ENCODE measurements around the gene ANP32E.
"Not testable (repeated sequence)": the region's sequence is repeated elsewhere in the genome, so short reads cannot be mapped to it uniquely, and the experiment has no call there.

Gene ANP32E

GRCh38 chr1:150186789-150187559 is 48.9 kb downstream of the ANP32E start:
- ChIA-PET POLR2A (interaction anchor here (0.6 to 1.2 kb wide), 5 partner anchors 21 to 300 kb away, joined by 3 to 6 read pairs (median 3); partner anchors contain the start of gene PLEKHO1), CTCF (interaction anchor here (0.7 to 21.0 kb wide), 24 partner anchors 9 to 299 kb away, joined by 3 to 239 read pairs (median 4); a partner anchor contains a TSS)
- Histone ChIP-seq H3K9me3 (ENCODE audit: control extremely low read depth in 1 of 5, control insufficient read depth in 4 of 5, insufficient read depth in 2 of 5, low read depth in 1 of 5, low read length in 4 of 5) (no peaks in the 10 kb centered on the region), H3K27ac (ENCODE audit: insufficient read depth in 1 of 2, low read depth in 1 of 2, low read length in 2 of 2, poor library complexity in 1 of 2, severe bottlenecking in 2 of 2) (peak overlapping the region; percentile 30 to 88), H3K36me3 (ENCODE audit: control insufficient read depth in 4 of 4, insufficient read depth in 4 of 4, low read length in 3 of 4) (no peaks in the 10 kb centered on the region), H3K4me1 (ENCODE audit: control extremely low read depth in 1 of 4, control insufficient read depth in 4 of 4, insufficient read depth in 4 of 4, low read length in 3 of 4) (peaks cover 2 to 12% (median 9%) of the 10 kb centered on the region in 4 experiments), H3K27me3 (replicated peaks in 2 of 5; ENCODE audit: control insufficient read depth in 4 of 5, insufficient read depth in 5 of 5, low read length in 4 of 5) (no peaks in the 10 kb centered on the region), H3K4me3 (ENCODE audit: control insufficient read depth in 1 of 7, extremely low read depth in 1 of 7, insufficient read depth in 4 of 7, low read depth in 2 of 7, low read length in 6 of 7) (peak overlapping the region in 6 of 7 experiments; percentile 2 to 80 (median 56))
- WGBS (ENCODE audit: insufficient coverage), result 0% methylated on average over 2 of the region's 10 CpGs
- peak; percentile 83 to 90 (median 88) for DNase-seq

DNA sequence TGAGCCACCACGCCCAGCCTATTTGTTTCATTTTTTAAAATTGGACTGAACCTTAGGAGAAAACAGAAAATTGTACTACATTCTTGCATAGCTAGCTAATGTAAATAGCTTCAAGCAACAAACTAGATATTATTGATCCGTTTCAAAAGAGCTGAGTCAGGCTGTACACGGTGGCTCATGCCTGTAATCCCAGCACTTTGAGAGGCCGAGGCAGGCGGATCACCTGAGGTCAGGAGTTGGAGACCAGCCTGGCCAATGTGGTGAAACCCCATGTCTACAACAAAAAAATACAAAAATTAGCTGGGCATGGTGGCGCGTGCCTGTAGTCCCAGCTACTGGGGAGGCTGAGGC is 49.5 kb downstream of the ANP32E start:
- H3K4me1 ChIP-seq (ENCODE audit: control extremely low read depth in 1 of 4, control insufficient read depth in 4 of 4, insufficient read depth in 4 of 4, low read length in 3 of 4), result peaks cover 2 to 12% (median 9%) of the 10 kb centered on the region in 4 experiments
- ChIA-PET POLR2A (interaction anchor here (0.6 to 1.2 kb wide), 2 partner anchors 20 to 26 kb away, joined by 3 read pairs; no protein-coding TSS in a partner anchor), CTCF (interaction anchor here (0.7 to 21.0 kb wide), 19 partner anchors 15 to 225 kb away, joined by 3 to 239 read pairs (median 5); no protein-coding TSS in a partner anchor)
- H3K36me3 ChIP-seq (ENCODE audit: control insufficient read depth in 4 of 4, insufficient read depth in 4 of 4, low read length in 3 of 4); H3K27me3 ChIP-seq (replicated peaks in 2 of 5; ENCODE audit: control insufficient read depth in 4 of 5, insufficient read depth in 5 of 5, low read length in 4 of 5); DNase-seq; H3K9me3 ChIP-seq (ENCODE audit: control extremely low read depth in 1 of 5, control insufficient read depth in 4 of 5, insufficient read depth in 2 of 5, low read depth in 1 of 5, low read length in 4 of 5): not testable (repeated sequence)
- peak overlapping the region in 4 of 7 experiments; percentile 50 to 80 (median 56) for H3K4me3 ChIP-seq (ENCODE audit: control insufficient read depth in 1 of 7, extremely low read depth in 1 of 7, insufficient read depth in 4 of 7, low read depth in 2 of 7, low read length in 6 of 7)
- peak overlapping the region in 1 of 2 experiments; percentile 88 for H3K27ac ChIP-seq (ENCODE audit: insufficient read depth in 1 of 2, low read depth in 1 of 2, low read length in 2 of 2, poor library complexity in 1 of 2, severe bottlenecking in 2 of 2)
- WGBS (ENCODE audit: insufficient coverage), result 86% methylated on average over 6 of the region's 7 CpGs

GRCh38 chr1:150185481-150185880 is 50.4 kb downstream of the ANP32E start:
- Histone ChIP-seq H3K27ac (ENCODE audit: insufficient read depth in 1 of 2, low read depth in 1 of 2, low read length in 2 of 2, poor library complexity in 1 of 2, severe bottlenecking in 2 of 2) (no peak overlapping the region), H3K36me3 (ENCODE audit: control insufficient read depth in 4 of 4, insufficient read depth in 4 of 4, low read length in 3 of 4) (no peaks in the 10 kb centered on the region), H3K9me3 (ENCODE audit: control extremely low read depth in 1 of 5, control insufficient read depth in 4 of 5, insufficient read depth in 2 of 5, low read depth in 1 of 5, low read length in 4 of 5) (no peaks in the 10 kb centered on the region), H3K4me1 (ENCODE audit: control extremely low read depth in 1 of 4, control insufficient read depth in 4 of 4, insufficient read depth in 4 of 4, low read length in 3 of 4) (peaks cover 2 to 16% (median 11%) of the 10 kb centered on the region in 4 experiments), H3K27me3 (replicated peaks in 2 of 5; ENCODE audit: control insufficient read depth in 4 of 5, insufficient read depth in 5 of 5, low read length in 4 of 5) (no peaks in the 10 kb centered on the region), H3K4me3 (ENCODE audit: control insufficient read depth in 1 of 7, extremely low read depth in 1 of 7, insufficient read depth in 4 of 7, low read depth in 2 of 7, low read length in 6 of 7) (no peak overlapping the region)
- ChIA-PET POLR2A (no interaction called here), CTCF (interaction anchor here (1.5 to 21.0 kb wide), 3 partner anchors 20 to 127 kb away, joined by 3 to 239 read pairs (median 4); no protein-coding TSS in a partner anchor)
- DNase-seq, result no peak
- 100% methylated on average over 5 of the region's 7 CpGs for WGBS (ENCODE audit: insufficient coverage)

DNA sequence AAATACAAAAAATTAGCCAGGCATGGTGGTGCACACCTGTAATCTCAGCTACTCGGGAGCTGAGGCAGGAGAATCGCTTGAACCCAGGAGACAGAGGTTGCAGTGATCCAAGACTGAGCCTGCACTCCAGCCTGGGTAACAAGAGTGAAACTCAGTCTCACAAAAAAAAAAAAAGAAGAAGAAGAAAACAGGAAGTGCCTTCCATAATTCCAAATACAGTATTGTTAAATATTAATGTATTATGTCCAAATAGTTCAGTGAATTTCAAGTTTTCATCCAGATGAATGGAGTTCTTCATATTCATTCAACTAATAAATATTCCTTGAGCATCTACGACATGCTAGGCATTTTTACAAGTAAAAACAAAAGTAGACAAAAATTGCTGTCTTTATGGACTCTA is 52.9 kb downstream of the ANP32E start:
- no peaks in the 10 kb centered on the region for H3K27me3 ChIP-seq (replicated peaks in 2 of 5; ENCODE audit: control insufficient read depth in 4 of 5, insufficient read depth in 5 of 5, low read length in 4 of 5)
- WGBS (ENCODE audit: insufficient coverage), result 100% methylated on average over 2 of the region's 3 CpGs
- no peaks in the 10 kb centered on the region for H3K9me3 ChIP-seq (ENCODE audit: control extremely low read depth in 1 of 5, control insufficient read depth in 4 of 5, insufficient read depth in 2 of 5, low read depth in 1 of 5, low read length in 4 of 5)
- DNase-seq, result no peak
- no peak overlapping the region for H3K27ac ChIP-seq (ENCODE audit: insufficient read depth in 1 of 2, low read depth in 1 of 2, low read length in 2 of 2, poor library complexity in 1 of 2, severe bottlenecking in 2 of 2)
- POLR2A ChIA-PET, result no interaction called here
- no peak overlapping the region for H3K4me3 ChIP-seq (ENCODE audit: control insufficient read depth in 1 of 7, extremely low read depth in 1 of 7, insufficient read depth in 4 of 7, low read depth in 2 of 7, low read length in 6 of 7)
- CTCF ChIA-PET, result interaction anchor here (1.1 to 21.0 kb wide), 3 partner anchors 17 to 110 kb away, joined by 3 to 239 read pairs (median 11); no protein-coding TSS in a partner anchor
- H3K4me1 ChIP-seq (ENCODE audit: control extremely low read depth in 1 of 4, control insufficient read depth in 4 of 4, insufficient read depth in 4 of 4, low read length in 3 of 4), result peaks cover 2 to 17% (median 11%) of the 10 kb centered on the region in 4 experiments
- H3K36me3 ChIP-seq (ENCODE audit: control insufficient read depth in 4 of 4, insufficient read depth in 4 of 4, low read length in 3 of 4), result no peaks in the 10 kb centered on the region

DNA sequence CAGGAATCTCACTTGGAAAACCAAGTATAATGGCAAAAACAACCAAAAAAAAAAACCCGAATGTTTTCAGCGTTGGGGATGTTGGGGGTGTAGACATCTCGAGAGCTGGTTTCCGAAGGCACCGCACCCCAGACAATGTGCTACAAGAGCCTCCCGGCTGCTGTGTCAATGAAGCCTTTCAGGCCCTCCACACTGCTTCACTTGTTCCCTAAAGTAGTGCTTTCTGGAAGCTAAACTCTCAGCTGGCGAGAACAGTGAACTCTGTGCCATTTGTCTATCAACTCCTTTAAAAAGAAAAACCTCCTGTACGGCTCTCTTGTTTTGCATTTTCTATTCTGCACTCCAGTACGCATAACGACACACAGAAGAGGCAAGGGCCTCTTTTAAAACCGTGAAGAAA is 53.7 kb downstream of the ANP32E start:
- Histone ChIP-seq H3K27me3 (replicated peaks in 2 of 5; ENCODE audit: control insufficient read depth in 4 of 5, insufficient read depth in 5 of 5, low read length in 4 of 5) (no peaks in the 10 kb centered on the region), H3K27ac (ENCODE audit: insufficient read depth in 1 of 2, low read depth in 1 of 2, low read length in 2 of 2, poor library complexity in 1 of 2, severe bottlenecking in 2 of 2) (no peak overlapping the region), H3K4me1 (ENCODE audit: control extremely low read depth in 1 of 4, control insufficient read depth in 4 of 4, insufficient read depth in 4 of 4, low read length in 3 of 4) (peaks cover 2 to 13% (median 7%) of the 10 kb centered on the region in 4 experiments), H3K4me3 (ENCODE audit: control insufficient read depth in 1 of 7, extremely low read depth in 1 of 7, insufficient read depth in 4 of 7, low read depth in 2 of 7, low read length in 6 of 7) (no peak overlapping the region), H3K36me3 (ENCODE audit: control insufficient read depth in 4 of 4, insufficient read depth in 4 of 4, low read length in 3 of 4) (no peaks in the 10 kb centered on the region), H3K9me3 (ENCODE audit: control extremely low read depth in 1 of 5, control insufficient read depth in 4 of 5, insufficient read depth in 2 of 5, low read depth in 1 of 5, low read length in 4 of 5) (no peaks in the 10 kb centered on the region)
- ChIA-PET POLR2A (no interaction called here), CTCF (interaction anchor here (21.0 kb wide), 1 partner anchor 16 kb away, joined by 239 read pairs; no protein-coding TSS in a partner anchor)
- no peak for DNase-seq
- 96% methylated on average over 11 of the region's 11 CpGs for WGBS (ENCODE audit: insufficient coverage)

DNA sequence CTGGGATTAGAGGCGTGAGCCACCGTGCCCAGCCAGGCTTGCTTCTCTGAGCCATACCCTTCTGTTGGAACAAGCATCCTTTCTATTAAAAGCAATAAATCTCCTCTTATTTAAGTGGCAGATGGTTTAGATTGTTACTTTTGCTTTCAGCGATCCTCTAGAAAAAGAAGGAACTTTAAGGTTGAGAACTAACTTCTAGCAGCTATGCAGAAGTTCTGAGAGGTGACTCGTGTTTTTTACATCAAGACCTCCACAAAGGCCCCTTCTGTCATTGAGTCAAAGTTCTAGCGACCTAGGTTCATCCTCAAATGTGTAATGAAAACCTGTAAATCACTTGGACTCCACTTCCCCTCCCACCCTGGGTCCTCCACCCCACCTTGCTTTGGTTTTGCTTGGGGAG is 55.4 kb downstream of the ANP32E start:
- H3K4me1 ChIP-seq (ENCODE audit: control extremely low read depth in 1 of 4, control insufficient read depth in 4 of 4, insufficient read depth in 4 of 4, low read length in 3 of 4), result peaks cover 0 to 5% (median 2%) of the 10 kb centered on the region in 4 experiments
- DNase-seq, result peak in 2 of 3 donors; percentile 66 to 69
- H3K9me3 ChIP-seq (ENCODE audit: control extremely low read depth in 1 of 5, control insufficient read depth in 4 of 5, insufficient read depth in 2 of 5, low read depth in 1 of 5, low read length in 4 of 5), result no peaks in the 10 kb centered on the region
- no peak overlapping the region for H3K4me3 ChIP-seq (ENCODE audit: control insufficient read depth in 1 of 7, extremely low read depth in 1 of 7, insufficient read depth in 4 of 7, low read depth in 2 of 7, low read length in 6 of 7)
- no peaks in the 10 kb centered on the region for H3K27me3 ChIP-seq (replicated peaks in 2 of 5; ENCODE audit: control insufficient read depth in 4 of 5, insufficient read depth in 5 of 5, low read length in 4 of 5)
- no peaks in the 10 kb centered on the region for H3K36me3 ChIP-seq (ENCODE audit: control insufficient read depth in 4 of 4, insufficient read depth in 4 of 4, low read length in 3 of 4)
- CTCF ChIA-PET, result interaction anchor here (1.6 to 21.0 kb wide), 2 partner anchors 15 to 107 kb away, joined by 3 to 239 read pairs; no protein-coding TSS in a partner anchor
- WGBS (ENCODE audit: insufficient coverage), result 6% methylated on average over 2 of the region's 5 CpGs
- no peak overlapping the region for H3K27ac ChIP-seq (ENCODE audit: insufficient read depth in 1 of 2, low read depth in 1 of 2, low read length in 2 of 2, poor library complexity in 1 of 2, severe bottlenecking in 2 of 2)
- POLR2A ChIA-PET, result interaction anchor here (0.7 kb wide), 1 partner anchor 293 kb away, joined by 3 read pairs; a partner anchor contains a TSS

GRCh38 chr1:150179867-150180266 is 56.0 kb downstream of the ANP32E start:
- no peaks in the 10 kb centered on the region for H3K9me3 ChIP-seq (ENCODE audit: control extremely low read depth in 1 of 5, control insufficient read depth in 4 of 5, insufficient read depth in 2 of 5, low read depth in 1 of 5, low read length in 4 of 5)
- H3K27ac ChIP-seq (ENCODE audit: insufficient read depth in 1 of 2, low read depth in 1 of 2, low read length in 2 of 2, poor library complexity in 1 of 2, severe bottlenecking in 2 of 2), result no peak overlapping the region
- no peaks in the 10 kb centered on the region for H3K27me3 ChIP-seq (replicated peaks in 2 of 5; ENCODE audit: control insufficient read depth in 4 of 5, insufficient read depth in 5 of 5, low read length in 4 of 5)
- H3K36me3 ChIP-seq (ENCODE audit: control insufficient read depth in 4 of 4, insufficient read depth in 4 of 4, low read length in 3 of 4), result no peaks in the 10 kb centered on the region
- no peak overlapping the region for H3K4me3 ChIP-seq (ENCODE audit: control insufficient read depth in 1 of 7, extremely low read depth in 1 of 7, insufficient read depth in 4 of 7, low read depth in 2 of 7, low read length in 6 of 7)
- POLR2A ChIA-PET, result interaction anchor here (0.7 kb wide), 1 partner anchor 292 kb away, joined by 3 read pairs; a partner anchor contains a TSS
- CTCF ChIA-PET, result interaction anchor here (1.6 to 21.0 kb wide), 2 partner anchors 14 to 106 kb away, joined by 3 to 239 read pairs; no protein-coding TSS in a partner anchor
- peaks cover 0 to 5% (median 2%) of the 10 kb centered on the region in 4 experiments for H3K4me1 ChIP-seq (ENCODE audit: control extremely low read depth in 1 of 4, control insufficient read depth in 4 of 4, insufficient read depth in 4 of 4, low read length in 3 of 4)
- no peak for DNase-seq
- WGBS (ENCODE audit: insufficient coverage), result 94% methylated on average over 6 of the region's 7 CpGs

All from common myeloid progenitor, CD34-positive (primary cell).